ENCODE measurements around the gene NR4A2.

- TF ChIP-seq, protein P1, sequence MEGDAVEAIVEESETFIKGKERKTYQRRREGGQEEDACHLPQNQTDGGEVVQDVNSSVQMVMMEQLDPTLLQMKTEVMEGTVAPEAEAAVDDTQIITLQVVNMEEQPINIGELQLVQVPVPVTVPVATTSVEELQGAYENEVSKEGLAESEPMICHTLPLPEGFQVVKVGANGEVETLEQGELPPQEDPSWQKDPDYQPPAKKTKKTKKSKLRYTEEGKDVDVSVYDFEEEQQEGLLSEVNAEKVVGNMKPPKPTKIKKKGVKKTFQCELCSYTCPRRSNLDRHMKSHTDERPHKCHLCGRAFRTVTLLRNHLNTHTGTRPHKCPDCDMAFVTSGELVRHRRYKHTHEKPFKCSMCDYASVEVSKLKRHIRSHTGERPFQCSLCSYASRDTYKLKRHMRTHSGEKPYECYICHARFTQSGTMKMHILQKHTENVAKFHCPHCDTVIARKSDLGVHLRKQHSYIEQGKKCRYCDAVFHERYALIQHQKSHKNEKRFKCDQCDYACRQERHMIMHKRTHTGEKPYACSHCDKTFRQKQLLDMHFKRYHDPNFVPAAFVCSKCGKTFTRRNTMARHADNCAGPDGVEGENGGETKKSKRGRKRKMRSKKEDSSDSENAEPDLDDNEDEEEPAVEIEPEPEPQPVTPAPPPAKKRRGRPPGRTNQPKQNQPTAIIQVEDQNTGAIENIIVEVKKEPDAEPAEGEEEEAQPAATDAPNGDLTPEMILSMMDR (IDR thresholded peaks at IDR 0.05; ENCODE audit: insufficient read depth, low read length, poor library complexity, severe bottlenecking): no peak
- TF ChIP-seq EZH2phosphoT487 (conservative IDR thresholded peaks at IDR 0.05; ENCODE audit: low read length): no peak
Measured at GRCh38 chr2:156363141-156363540, 30.6 kb upstream of the NR4A2 start.
